SK-N-SH treated with all-trans-retinoic acid at 6 μM for 48 hours (cell line): ENCODE data around the gene NKD2.
"Not testable (repeated sequence)": the region's sequence is repeated elsewhere in the genome, so short reads cannot be mapped to it uniquely, and the experiment has no call there.

ENCODE experiments used
- ARNTL ChIP-seq: fragments of 450-650 bp; formaldehyde crosslinking; IDR thresholded peaks from 2 replicates; pipeline ENCODE4 v1.5.0; 2020; ENCODE audit warnings: low read depth, mild to moderate bottlenecking, moderate library complexity, borderline replicate concordance
- BACH2 ChIP-seq: fragments of 250-450 bp; sonication (Bioruptor Pico); IDR thresholded peaks from 2 replicates; pipeline ENCODE4 v1.9.0; 2021; ENCODE audit warnings: mild to moderate bottlenecking, borderline replicate concordance
- CSRNP3 ChIP-seq: fragments of 250-450 bp; sonication (Bioruptor Pico); IDR thresholded peaks from 2 replicates; pipeline ENCODE4 v1.5.1; 2021; ENCODE audit warnings: mild to moderate bottlenecking, moderate library complexity
- GLIS3 ChIP-seq: fragments of 250-450 bp; sonication (Bioruptor Pico); IDR thresholded peaks from 2 replicates; pipeline ENCODE4 v1.5.0; 2020; ENCODE audit warnings: mild to moderate bottlenecking, moderate library complexity
- OSR1 ChIP-seq: fragments of 250-450 bp; sonication (Bioruptor Pico); IDR thresholded peaks from 2 replicates; pipeline ENCODE4 v1.8.0; 2022; ENCODE audit warnings: moderate library complexity, mild to moderate bottlenecking, inconsistent platforms
- PATZ1 ChIP-seq: fragments of 250-450 bp; sonication (Bioruptor Pico); IDR thresholded peaks from 2 replicates; pipeline ENCODE4 v1.8.0; 2020; ENCODE audit warnings: mild to moderate bottlenecking, moderate library complexity, borderline replicate concordance
- PPARA ChIP-seq: fragments of 250-450 bp; sonication (Bioruptor Pico); IDR thresholded peaks from 2 replicates; pipeline ENCODE4 v1.5.0; 2020; ENCODE audit warnings: mild to moderate bottlenecking, borderline replicate concordance
- TCF4 ChIP-seq: fragments of 250-450 bp; sonication (Bioruptor Pico); IDR thresholded peaks from 2 replicates; pipeline ENCODE4 v1.8.0; 2021; ENCODE audit warnings: mild to moderate bottlenecking, moderate library complexity, borderline replicate concordance
- ZFP3 ChIP-seq: fragments of 250-450 bp; sonication (Bioruptor Pico); IDR thresholded peaks from 2 replicates; pipeline ENCODE4 v1.5.0; 2020; ENCODE audit warnings: mild to moderate bottlenecking, moderate library complexity
- ZFP30 ChIP-seq: fragments of 450-650 bp; formaldehyde crosslinking; IDR thresholded peaks from 2 replicates; pipeline ENCODE4 v1.5.0; 2022; ENCODE audit warnings: mild to moderate bottlenecking, moderate library complexity
- ZNF565 ChIP-seq: fragments of 450-650 bp; formaldehyde crosslinking; conservative IDR thresholded peaks from 2 replicates; pipeline ENCODE4 v1.5.0; 2020; ENCODE audit warnings: low read depth, mild to moderate bottlenecking, moderate library complexity

GRCh38 chr5:1021969-1022336 lies 13.4 kb downstream of the NKD2 start:
- not testable (repeated sequence) for TF ChIP-seq BACH2 (CRISPR knock-in tag); ZNF565 (CRISPR knock-in tag); CSRNP3 (CRISPR knock-in tag); OSR1 (CRISPR knock-in tag); ARNTL (CRISPR knock-in tag); ZFP30 (CRISPR knock-in tag); PATZ1 (CRISPR knock-in tag); TCF4 (CRISPR knock-in tag); GLIS3; PPARA (CRISPR knock-in tag); ZFP3 (CRISPR knock-in tag)
